ENCODE data around the gene CACNA1B.

GRCh38 chr9:137907776-137908175 is 30.2 kb downstream of the CACNA1B start:
- TF ChIP-seq RAD21 (IDR thresholded peaks at IDR 0.05; ENCODE audit: low read depth) (no peak), EZH2phosphoT487 (IDR thresholded peaks at IDR 0.05; ENCODE audit: borderline replicate concordance) (no peak), EZH2 (IDR thresholded peaks at IDR 0.05) (no peak)
- TF ChIP-seq, protein P1, sequence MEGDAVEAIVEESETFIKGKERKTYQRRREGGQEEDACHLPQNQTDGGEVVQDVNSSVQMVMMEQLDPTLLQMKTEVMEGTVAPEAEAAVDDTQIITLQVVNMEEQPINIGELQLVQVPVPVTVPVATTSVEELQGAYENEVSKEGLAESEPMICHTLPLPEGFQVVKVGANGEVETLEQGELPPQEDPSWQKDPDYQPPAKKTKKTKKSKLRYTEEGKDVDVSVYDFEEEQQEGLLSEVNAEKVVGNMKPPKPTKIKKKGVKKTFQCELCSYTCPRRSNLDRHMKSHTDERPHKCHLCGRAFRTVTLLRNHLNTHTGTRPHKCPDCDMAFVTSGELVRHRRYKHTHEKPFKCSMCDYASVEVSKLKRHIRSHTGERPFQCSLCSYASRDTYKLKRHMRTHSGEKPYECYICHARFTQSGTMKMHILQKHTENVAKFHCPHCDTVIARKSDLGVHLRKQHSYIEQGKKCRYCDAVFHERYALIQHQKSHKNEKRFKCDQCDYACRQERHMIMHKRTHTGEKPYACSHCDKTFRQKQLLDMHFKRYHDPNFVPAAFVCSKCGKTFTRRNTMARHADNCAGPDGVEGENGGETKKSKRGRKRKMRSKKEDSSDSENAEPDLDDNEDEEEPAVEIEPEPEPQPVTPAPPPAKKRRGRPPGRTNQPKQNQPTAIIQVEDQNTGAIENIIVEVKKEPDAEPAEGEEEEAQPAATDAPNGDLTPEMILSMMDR (IDR thresholded peaks at IDR 0.05 in 2 of 3, conservative IDR thresholded peaks at IDR 0.05 in 1 of 3; ENCODE audit: borderline replicate concordance in 1 of 3, insufficient read depth in 1 of 3, low read depth in 2 of 3, low read length in 2 of 3): no peak
